Stomach (tissue), 9 donors: ENCODE results near the gene BID. TPM values are rescaled to one million over a fixed set of nuclear protein-coding genes. Genes with fewer than 3 reads are reported as not detected.

Experiments
- DNase-seq, 2 donors: peaks; one replicate each; pipeline versions ENCODE4 v3.0.0 to v3.0.0-alpha.2; 2013 to 2019
- H3K27ac ChIP-seq, 5 donors: fragments of 200-600 bp in 4 of 5; sonication (generic) in 4 of 5; one replicate each; pipeline ENCODE4 v1.5.1; 2013 to 2019; ENCODE audit warnings: mild to moderate bottlenecking in 1 of 5, moderate library complexity in 1 of 5
- H3K27me3 ChIP-seq, 3 donors: fragments of 200-600 bp; sonication (generic); one replicate each; pipeline ENCODE4 v1.5.1; 2017 to 2019; ENCODE audit warnings: mixed run types in 1 of 3
- H3K36me3 ChIP-seq, 4 donors: fragments of 200-600 bp; sonication (generic); 1 replicate in 3 of 4; 2 replicates in 1 of 4; pipeline ENCODE4 v1.5.1; 2016 to 2019
- H3K4me1 ChIP-seq, 4 donors: fragments of 200-600 bp; sonication (generic); one replicate each; pipeline ENCODE4 v1.5.1; 2016 to 2019
- H3K4me3 ChIP-seq, 4 donors: fragments of 200-600 bp; sonication (generic) in 3 of 4; one replicate each; pipeline ENCODE4 v1.5.1; 2016 to 2019; ENCODE audit warnings: mild to moderate bottlenecking in 1 of 4
- H3K9me3 ChIP-seq, 4 donors: fragments of 200-600 bp; sonication (generic); one replicate each; pipeline ENCODE4 v1.5.1; 2016 to 2019
- CTCF ChIP-seq, 7 experiments: fragments of 450-650 bp in 4 of 7; fragments of 200-600 bp in 3 of 7; sonication (generic) in 3 of 7; IDR thresholded peaks; one replicate each; pipeline ENCODE4 v1.5.1; 2016 to 2019; ENCODE audit warnings: antibody characterized with exemption in 7 of 7, control low read depth in 2 of 7, mild to moderate bottlenecking in 1 of 7
- EP300 ChIP-seq: sonication (generic); formaldehyde crosslinking; IDR thresholded peaks from one replicate; pipeline ENCODE4 v1.6.1; 2017; ENCODE audit warnings: antibody characterized with exemption
- POLR2A ChIP-seq, 4 donors: fragments of 450-650 bp; IDR thresholded peaks; one replicate each; pipeline ENCODE4 v1.6.1; 2016; ENCODE audit warnings: antibody characterized with exemption in 4 of 4, control low read depth in 2 of 4, mild to moderate bottlenecking in 1 of 4, moderate library complexity in 1 of 4
- POLR2AphosphoS5 ChIP-seq, 3 donors: sonication (generic); formaldehyde crosslinking; IDR thresholded peaks; one replicate each; pipeline ENCODE4 v1.6.1; 2016; ENCODE audit warnings: antibody characterized with exemption in 3 of 3
- WGBS, 5 donors: extraction: QIAGEN DNeasy Blood & Tissue Kit in 3 of 5; methylation state at CpG; one replicate each; pipeline versions ENCODE4 v1.1.5 to v1.1.7; 2013 to 2018; 5-methylcytosine and 5-hydroxymethylcytosine counted together
- intact Hi-C: fragments of 100-400 bp; cut with DNase I; formaldehyde crosslinking; loops from one replicate; pipeline ENCODE4 v1.15.1; 2023; ENCODE audit warnings: low total_unique reads
- polyA plus RNA-seq, 3 donors: library from polyadenylated mRNA; stranded (reverse); fragments of 200-250 nt; gene quantifications; one replicate each; pipeline ENCODE4 v1.2.3, GENCODE V29; 2013
- total RNA-seq, 5 donors: library from RNA; depleted of rRNA; stranded (reverse); fragments of >200 nt; gene quantifications; one replicate each; pipeline versions ENCODE4 v1.1.0 to v1.2.3, GENCODE V29; 2014 to 2016
- donor health status: healthy with polysubstance abuse.
- donor health status: Bipolar disorder and iron deficiency.
- donor health status: healthy.

BID gene
- total and polyA plus RNA-seq, 8 donors = 1.2 to 50.9 (median 19.7) TPM

GRCh38 chr22:17754233-17754925 lies 19.9 kb downstream of the BID start:
- intact Hi-C loops = no loop called here
- Histone ChIP-seq H3K4me3 (no peak overlapping the region), H3K4me1 (no peaks in the 10 kb centered on the region), H3K9me3 (no peaks in the 10 kb centered on the region), H3K27me3 (no peaks in the 10 kb centered on the region), H3K36me3 (peaks cover 0 to 4% (median 0%) of the 10 kb centered on the region in 4 donors), H3K27ac (no peak overlapping the region)
- no peak for DNase-seq
- TF ChIP-seq CTCF (IDR thresholded peaks at IDR 0.05) (no peak), POLR2AphosphoS5 (IDR thresholded peaks at IDR 0.05) (no peak), EP300 (no peak), POLR2A (IDR thresholded peaks at IDR 0.05) (no peak)
- WGBS, 5 donors = 78 to 93% (median 90%) methylated on average over 11 to 14 of the region's 14 CpGs

- Histone ChIP-seq H3K27me3 (no peaks in the 10 kb centered on the region), H3K4me3 (no peak overlapping the region), H3K27ac (no peak overlapping the region), H3K4me1 (no peaks in the 10 kb centered on the region), H3K36me3 (peaks cover 0 to 10% (median 3%) of the 10 kb centered on the region in 4 donors), H3K9me3 (no peaks in the 10 kb centered on the region)
- WGBS, 5 donors = 75 to 85% (median 81%) methylated on average over 10 to 13 of the region's 13 CpGs
- TF ChIP-seq CTCF (IDR thresholded peaks at IDR 0.05) (no peak), POLR2A (IDR thresholded peaks at IDR 0.05) (no peak), POLR2AphosphoS5 (IDR thresholded peaks at IDR 0.05) (no peak), EP300 (no peak)
- no peak for DNase-seq
- intact Hi-C loops = no loop called here
These were observed 20.8 kb downstream of the BID start for GRCh38 chr22:17753401-17753989.

GRCh38 chr22:17751596-17751995 lies 22.7 kb downstream of the BID start:
- intact Hi-C loops = no loop called here
- TF ChIP-seq EP300 = no peak
- TF ChIP-seq POLR2AphosphoS5 (IDR thresholded peaks at IDR 0.05) = no peak
- no peak for TF ChIP-seq CTCF (IDR thresholded peaks at IDR 0.05)
- no peak for TF ChIP-seq POLR2A (IDR thresholded peaks at IDR 0.05)
- 76 to 92% (median 83%) methylated on average over 4 to 6 of the region's 6 CpGs for WGBS, 5 donors
- DNase-seq = no peak
- H3K4me3 ChIP-seq = no peak overlapping the region
- H3K9me3 ChIP-seq = no peaks in the 10 kb centered on the region
- H3K4me1 ChIP-seq = no peaks in the 10 kb centered on the region
- no peaks in the 10 kb centered on the region for H3K27me3 ChIP-seq
- H3K27ac ChIP-seq = no peak overlapping the region
- H3K36me3 ChIP-seq = peaks cover 0 to 10% (median 6%) of the 10 kb centered on the region in 4 donors

- intact Hi-C loops = loop anchor here (10.0 kb wide), 1 partner anchor 195 kb away; no protein-coding TSS in a partner anchor
- Histone ChIP-seq H3K4me1 (peaks cover 0 to 2% (median 0%) of the 10 kb centered on the region in 4 donors), H3K27me3 (no peaks in the 10 kb centered on the region), H3K27ac (no peak overlapping the region), H3K36me3 (peaks cover 0 to 10% (median 6%) of the 10 kb centered on the region in 4 donors), H3K9me3 (no peaks in the 10 kb centered on the region), H3K4me3 (no peak overlapping the region)
- 89 to 94% (median 94%) methylated on average over 26 to 35 of the region's 35 CpGs for WGBS, 5 donors
- TF ChIP-seq EP300 (no peak), POLR2A (IDR thresholded peaks at IDR 0.05) (no peak), POLR2AphosphoS5 (IDR thresholded peaks at IDR 0.05) (no peak), CTCF (IDR thresholded peaks at IDR 0.05) (no peak)
- DNase-seq = no peak
These were observed 24.5 kb downstream of the BID start for GRCh38 chr22:17749605-17750395.
